Stimulated activated effector memory CD8-positive, alpha-beta T cell treated with anti-CD3 and anti-CD28 coated beads, Interleukin-12 subunit alpha, Interleukin-12 subunit beta, amount 100 ng/mL, for 72 hours (primary cell): Measurements from ENCODE around the gene CANT1.
"Not testable (repeated sequence)": the region's sequence is repeated elsewhere in the genome, so short reads cannot be mapped to it uniquely, and the experiment has no call there.

ENCODE experiments used
- ATAC-seq: fragments of 150-1000 bp; cut with Tn5 transposase; 2 replicates; pipeline ENCODE4 v1.10.0; 2021
- DNase-seq, 2 donors: peaks; one replicate each; pipeline ENCODE4 v3.0.0; 2021 to 2022; ENCODE audit warnings: low spot score in 2 of 2
- H3K27ac Mint-ChIP-seq: one replicate; pipeline ENCODE4 v1.8.0; 2022; ENCODE audit warnings: mild to moderate bottlenecking, mixed read lengths
- H3K36me3 Mint-ChIP-seq: one replicate; pipeline ENCODE4 v1.8.0; 2022; ENCODE audit warnings: mild to moderate bottlenecking, mixed read lengths
- H3K4me1 Mint-ChIP-seq: one replicate; pipeline ENCODE4 v1.8.0; 2022; ENCODE audit warnings: mixed read lengths
- H3K4me3 Mint-ChIP-seq: one replicate; pipeline ENCODE4 v1.8.0; 2022; ENCODE audit warnings: mild to moderate bottlenecking, mixed read lengths
- H3K9me3 Mint-ChIP-seq: one replicate; pipeline ENCODE4 v1.8.0; 2022; ENCODE audit warnings: mixed read lengths

CANT1 gene

DNA sequence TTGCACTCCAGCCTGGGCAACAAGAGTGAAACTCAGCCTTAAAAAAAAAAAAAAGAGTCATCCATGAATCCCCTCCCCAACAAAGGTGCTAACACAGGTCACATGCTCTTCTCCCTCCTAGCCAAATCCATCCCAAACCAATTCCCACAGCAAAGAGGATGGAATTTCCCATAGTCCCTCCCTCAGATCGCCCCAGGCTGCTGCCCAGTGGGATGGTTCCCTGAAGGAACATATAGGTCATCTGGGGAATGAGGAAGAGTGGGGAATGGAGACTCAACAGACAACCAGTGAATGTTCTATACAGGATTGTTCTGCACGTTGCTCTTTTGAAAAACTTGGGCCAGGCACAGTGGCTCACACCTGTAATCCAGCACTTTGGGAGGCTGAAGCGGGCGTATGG, 48.0 kb downstream of the CANT1 start:
- Mint-ChIP-seq H3K9me3 (no peaks in the 10 kb centered on the region), H3K4me1 (peaks cover 7% of the 10 kb centered on the region), H3K36me3 (peaks cover 4% of the 10 kb centered on the region), H3K27ac (no peak overlapping the region), H3K4me3 (no peak overlapping the region)
- DNase-seq (no peak), ATAC-seq (no peak)

DNA sequence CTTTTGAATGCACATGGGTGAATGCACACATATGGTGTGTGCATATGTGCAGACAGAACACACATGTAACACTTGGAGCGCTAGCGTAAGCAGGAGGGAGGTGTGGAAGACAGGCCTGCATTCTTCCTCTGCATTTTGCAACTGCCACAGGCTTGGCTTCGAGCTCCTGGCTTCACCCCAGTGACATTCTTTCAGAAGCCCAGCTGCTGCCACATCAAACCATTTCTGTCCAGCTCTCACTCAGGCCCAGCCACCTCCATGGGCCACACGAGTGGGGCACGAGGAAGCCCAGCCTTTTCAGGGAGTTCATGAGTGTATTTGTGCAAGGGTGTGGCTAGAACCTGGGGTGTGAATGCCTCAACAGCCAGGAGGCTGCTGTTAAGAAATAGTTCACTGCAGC, 48.6 kb downstream of the CANT1 start:
- Mint-ChIP-seq H3K4me1 (peaks cover 9% of the 10 kb centered on the region), H3K36me3 (peaks cover 4% of the 10 kb centered on the region)

DNA sequence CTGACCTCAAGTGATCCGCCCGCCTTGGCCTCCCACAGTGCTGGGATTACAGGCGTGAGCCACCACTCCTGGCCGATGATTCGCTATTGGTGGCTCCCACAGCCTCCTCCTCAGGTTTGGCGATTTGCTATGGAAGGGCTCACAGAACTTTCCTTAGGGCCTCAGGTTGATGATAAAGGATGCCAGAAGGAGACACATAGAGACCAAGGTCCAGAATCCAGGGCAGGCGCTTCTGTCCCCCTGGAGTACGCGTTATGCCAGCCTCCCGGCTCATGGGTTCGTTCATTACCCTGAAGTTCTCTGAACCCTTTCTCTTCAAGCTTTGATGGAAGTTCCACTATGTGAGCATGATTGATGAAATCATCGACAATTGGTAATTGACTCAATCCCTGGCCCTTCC, 49.8 kb downstream of the CANT1 start:
- Mint-ChIP-seq H3K27ac (no peak overlapping the region), H3K9me3 (no peaks in the 10 kb centered on the region), H3K36me3 (peaks cover 4% of the 10 kb centered on the region), H3K4me3 (no peak overlapping the region), H3K4me1 (peaks cover 13% of the 10 kb centered on the region)
- DNase-seq (no peak), ATAC-seq (no peak)

More for the DNA sequence above, 48.6 kb downstream of the CANT1 start:
- no peak for DNase-seq
- no peak overlapping the region for H3K27ac Mint-ChIP-seq
- no peaks in the 10 kb centered on the region for H3K9me3 Mint-ChIP-seq
- no peak for ATAC-seq
- H3K4me3 Mint-ChIP-seq = no peak overlapping the region

DNA sequence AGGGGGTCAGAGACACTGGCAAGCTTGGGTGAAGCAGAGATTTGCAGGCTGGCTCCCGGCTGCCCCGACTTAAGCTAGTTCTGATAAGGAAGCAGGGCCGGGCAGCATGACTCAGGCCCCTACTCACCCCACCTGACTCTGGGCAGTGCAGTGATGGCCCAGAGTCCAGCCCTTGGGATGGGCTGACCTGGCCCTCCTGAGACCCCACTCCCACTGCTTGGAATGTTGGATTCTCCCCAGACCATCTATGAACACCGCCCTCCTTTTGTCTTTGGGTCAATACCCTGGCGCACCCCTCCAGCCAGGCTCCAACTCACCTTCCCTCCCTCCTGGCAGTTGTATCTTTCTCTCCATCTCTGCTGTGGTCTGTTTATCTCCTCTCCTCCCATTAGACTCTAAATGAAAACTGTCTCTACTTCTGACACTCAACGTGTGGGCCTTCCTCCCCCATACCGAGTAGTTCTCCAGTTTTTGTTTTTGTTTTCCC, 50.9 kb downstream of the CANT1 start:
- DNase-seq = no peak
- H3K27ac Mint-ChIP-seq = no peak overlapping the region
- ATAC-seq = no peak
- no peaks in the 10 kb centered on the region for H3K9me3 Mint-ChIP-seq
- peaks cover 4% of the 10 kb centered on the region for H3K36me3 Mint-ChIP-seq
- H3K4me3 Mint-ChIP-seq = no peak overlapping the region
- H3K4me1 Mint-ChIP-seq = peaks cover 18% of the 10 kb centered on the region

DNA sequence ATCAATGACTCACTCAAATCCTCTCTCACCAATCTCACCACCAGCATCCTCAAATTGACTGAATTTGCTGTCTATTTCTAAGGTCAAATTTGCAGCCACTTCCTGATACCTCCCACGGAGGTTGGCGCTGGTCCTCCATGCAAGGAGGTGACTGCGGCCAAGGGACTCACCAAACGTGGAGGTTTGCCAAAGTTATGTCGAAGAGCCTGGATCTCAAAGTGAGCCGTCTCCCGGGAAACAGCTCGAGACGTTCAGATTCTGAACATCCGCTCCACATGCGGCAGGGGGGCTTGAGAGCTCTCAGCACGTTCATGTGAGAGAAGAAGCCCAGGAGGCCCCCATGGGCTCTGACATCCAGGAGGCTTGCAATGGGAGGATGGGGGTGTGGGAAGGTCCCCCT, 52.4 kb downstream of the CANT1 start:
- H3K4me1 Mint-ChIP-seq = peaks cover 18% of the 10 kb centered on the region
- no peak overlapping the region for H3K27ac Mint-ChIP-seq
- no peaks in the 10 kb centered on the region for H3K9me3 Mint-ChIP-seq
- ATAC-seq (no peak), DNase-seq (no peak)
- peaks cover 4% of the 10 kb centered on the region for H3K36me3 Mint-ChIP-seq
- H3K4me3 Mint-ChIP-seq = no peak overlapping the region

DNA sequence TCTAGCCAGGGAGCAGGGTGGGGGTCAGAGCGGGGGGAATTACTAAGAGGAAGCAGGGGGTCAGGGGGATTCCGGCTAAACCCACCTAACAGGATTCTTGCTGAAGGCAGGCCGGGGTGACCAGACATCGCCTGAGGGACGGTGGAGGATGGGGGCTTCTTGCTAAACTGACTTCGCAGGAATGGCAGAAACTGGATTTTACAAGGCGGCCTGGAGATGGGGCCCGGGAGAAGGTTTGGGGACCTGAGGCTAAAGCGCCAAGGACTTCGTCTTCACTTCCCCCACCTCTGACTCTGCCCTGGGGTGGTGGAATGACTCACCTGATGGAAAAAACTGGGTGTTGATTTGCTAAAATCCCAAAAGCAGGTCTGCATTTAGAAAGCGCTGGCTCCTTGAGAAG, 53.3 kb downstream of the CANT1 start:
- no peak for ATAC-seq
- H3K4me3 Mint-ChIP-seq = no peak overlapping the region

DNA sequence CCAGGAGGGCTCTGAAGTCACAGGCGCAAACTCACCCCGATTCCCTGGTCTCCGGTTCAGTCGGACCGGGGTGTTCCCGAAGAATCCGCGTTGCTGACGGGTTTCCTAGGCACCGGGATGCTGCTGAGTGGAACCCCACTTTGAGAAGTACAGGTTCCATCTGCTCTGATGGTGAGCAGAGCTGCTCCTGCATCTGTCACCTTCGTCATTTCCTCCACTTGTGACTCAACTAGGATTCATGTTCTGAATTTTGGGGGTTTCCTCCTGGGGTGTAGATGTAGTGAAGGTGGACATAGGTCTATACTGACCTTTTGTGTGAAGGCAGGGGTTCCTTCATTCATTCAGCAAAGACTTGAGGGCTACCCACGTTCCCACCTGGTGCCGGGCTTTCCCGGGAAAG, 54.9 kb downstream of the CANT1 start:
- DNase-seq = no peak
- ATAC-seq = peak; percentile 90
- H3K27ac Mint-ChIP-seq = peak overlapping the region; percentile 72

More for the DNA sequence above, 53.3 kb downstream of the CANT1 start:
- Mint-ChIP-seq H3K4me1 (peaks cover 18% of the 10 kb centered on the region), H3K36me3 (peaks cover 4% of the 10 kb centered on the region), H3K9me3 (no peaks in the 10 kb centered on the region), H3K27ac (no peak overlapping the region)
- no peak for DNase-seq

DNA sequence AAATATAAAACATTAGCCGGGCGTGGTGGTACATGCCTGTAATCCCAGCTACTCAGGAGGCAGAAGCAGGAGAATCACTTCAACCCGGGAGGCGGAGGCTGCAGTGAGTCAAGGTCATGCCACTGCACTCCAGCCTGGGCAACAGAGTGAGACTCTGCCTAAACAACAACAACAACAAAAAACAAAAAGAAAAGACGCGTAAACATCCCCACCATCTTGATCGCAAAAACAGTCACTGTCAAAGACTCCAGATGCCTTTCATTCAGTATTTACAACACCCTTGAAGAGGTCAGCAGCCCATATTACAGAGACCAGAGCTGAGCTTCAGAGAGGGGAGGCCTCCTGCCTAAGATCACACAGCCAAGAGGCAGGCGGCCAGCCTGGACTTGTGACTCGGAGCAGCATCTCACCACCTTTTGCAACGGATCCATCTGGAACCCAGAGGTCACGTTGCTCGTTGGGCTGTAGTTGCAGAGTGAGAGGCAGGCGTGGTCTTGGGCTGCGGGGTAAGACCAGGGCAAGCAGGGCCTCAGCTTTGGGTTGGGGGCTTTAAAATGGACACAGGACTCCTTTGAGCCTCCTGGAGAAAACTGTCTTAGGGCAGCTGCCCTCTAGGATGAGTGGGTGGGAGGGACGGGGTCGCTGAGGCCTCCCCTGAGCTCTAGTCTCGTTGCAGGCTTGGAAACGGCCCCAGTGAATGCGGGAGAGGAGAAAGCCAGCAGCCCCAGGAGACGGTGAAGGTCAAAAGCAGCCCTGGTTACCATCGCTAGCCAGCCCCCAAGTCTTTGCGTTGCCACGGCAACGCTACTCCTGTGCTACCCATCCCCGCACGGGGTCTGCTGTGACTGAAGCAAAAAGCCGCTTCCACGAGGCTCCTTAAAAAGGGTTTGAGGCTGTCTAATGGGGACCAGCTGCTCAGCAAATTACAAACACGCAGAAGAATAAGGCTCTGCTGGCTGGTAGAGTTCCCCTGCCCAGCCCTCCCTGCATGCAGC, 55.9 kb downstream of the CANT1 start:
- peaks cover 18% of the 10 kb centered on the region for H3K4me1 Mint-ChIP-seq
- no peak overlapping the region for H3K4me3 Mint-ChIP-seq
- H3K9me3 Mint-ChIP-seq = peaks cover 4% of the 10 kb centered on the region
- H3K27ac Mint-ChIP-seq = no peak overlapping the region
- DNase-seq (no peak), ATAC-seq (no peak)
- no peaks in the 10 kb centered on the region for H3K36me3 Mint-ChIP-seq

More for the DNA sequence above, 54.9 kb downstream of the CANT1 start:
- Mint-ChIP-seq H3K4me1 (peaks cover 18% of the 10 kb centered on the region), H3K36me3 (no peaks in the 10 kb centered on the region), H3K4me3 (no peak overlapping the region), H3K9me3 (peaks cover 4% of the 10 kb centered on the region)

DNA sequence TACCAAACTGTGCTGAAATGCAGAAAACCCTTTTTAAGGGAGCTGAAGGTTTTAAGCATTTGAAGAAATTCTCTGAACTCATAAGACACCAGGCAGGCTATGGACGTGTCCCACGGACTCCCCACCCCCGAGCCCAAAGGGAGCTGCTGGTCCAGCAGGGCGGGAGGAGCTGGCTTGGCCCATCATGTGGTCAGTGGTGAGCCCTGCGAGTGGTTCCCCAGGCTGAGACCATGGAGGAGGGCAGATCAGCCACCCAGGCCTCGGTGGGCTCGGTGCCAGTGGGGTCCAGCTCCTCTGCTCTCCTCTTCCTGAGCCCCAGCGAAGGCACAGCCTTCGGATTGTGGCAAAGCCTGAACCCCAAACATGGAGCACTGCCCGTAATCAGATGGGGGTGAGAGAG, 56.9 kb downstream of the CANT1 start:
- no peak for DNase-seq
- Mint-ChIP-seq H3K27ac (no peak overlapping the region), H3K4me3 (no peak overlapping the region), H3K4me1 (peaks cover 18% of the 10 kb centered on the region), H3K36me3 (no peaks in the 10 kb centered on the region), H3K9me3 (peaks cover 4% of the 10 kb centered on the region)
- ATAC-seq = no peak

DNA sequence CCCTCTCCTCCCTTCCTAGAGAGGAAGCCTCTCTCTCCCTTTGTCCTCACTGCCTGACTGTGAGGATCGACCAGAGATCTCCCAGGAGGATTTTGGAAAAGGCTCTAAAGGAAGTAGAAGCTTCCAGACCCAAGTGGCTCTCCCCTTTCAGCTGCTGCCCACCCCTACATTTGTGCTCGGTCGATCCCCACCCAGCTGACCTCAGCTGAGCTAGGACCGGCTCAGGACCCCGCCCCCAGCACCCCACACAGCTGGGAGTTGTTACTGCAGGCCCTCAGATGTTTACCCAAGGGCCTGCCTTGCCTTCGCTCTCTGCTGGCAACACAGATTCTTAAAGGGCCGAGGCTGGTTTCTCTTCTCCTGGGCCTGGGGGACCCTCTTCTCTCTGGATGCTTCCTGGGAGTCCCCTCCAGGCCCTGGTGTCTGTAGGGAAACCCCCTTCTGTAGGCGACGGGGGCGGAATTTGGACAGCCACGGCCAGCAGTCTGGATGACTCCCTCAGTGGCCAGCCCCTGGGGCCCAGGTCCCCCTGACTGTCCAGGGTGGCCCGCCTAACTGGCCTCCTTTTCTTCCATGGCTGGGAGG, 57.5 kb downstream of the CANT1 start:
- peaks cover 4% of the 10 kb centered on the region for H3K9me3 Mint-ChIP-seq
- peaks cover 15% of the 10 kb centered on the region for H3K4me1 Mint-ChIP-seq
- H3K4me3 Mint-ChIP-seq = no peak overlapping the region
- no peak overlapping the region for H3K27ac Mint-ChIP-seq
- ATAC-seq (no peak), DNase-seq (no peak)
- H3K36me3 Mint-ChIP-seq = no peaks in the 10 kb centered on the region

DNA sequence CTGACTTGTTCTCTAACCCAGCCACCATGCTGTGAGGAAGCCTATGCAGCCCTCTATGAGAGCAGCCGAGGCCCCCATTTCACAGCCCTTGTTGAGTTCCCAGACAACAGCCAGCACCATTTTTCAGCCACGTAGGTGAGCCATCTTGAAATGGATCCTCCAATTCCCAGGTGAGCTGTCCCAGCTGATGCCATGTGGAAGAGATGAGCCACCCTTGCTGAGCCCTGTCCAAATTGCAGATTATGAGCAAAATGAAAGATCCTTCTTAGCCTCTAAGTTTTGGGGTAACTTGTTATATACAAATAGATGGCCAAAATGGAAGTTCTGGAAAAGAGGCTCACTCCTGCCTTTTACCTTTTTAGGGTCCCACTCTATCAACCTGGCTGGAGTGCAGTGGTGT, 58.7 kb downstream of the CANT1 start:
- H3K27ac Mint-ChIP-seq = no peak overlapping the region
- H3K36me3 Mint-ChIP-seq = no peaks in the 10 kb centered on the region
- H3K4me3 Mint-ChIP-seq = no peak overlapping the region
- peaks cover 4% of the 10 kb centered on the region for H3K9me3 Mint-ChIP-seq
- peaks cover 8% of the 10 kb centered on the region for H3K4me1 Mint-ChIP-seq
- DNase-seq (no peak), ATAC-seq (no peak)

DNA sequence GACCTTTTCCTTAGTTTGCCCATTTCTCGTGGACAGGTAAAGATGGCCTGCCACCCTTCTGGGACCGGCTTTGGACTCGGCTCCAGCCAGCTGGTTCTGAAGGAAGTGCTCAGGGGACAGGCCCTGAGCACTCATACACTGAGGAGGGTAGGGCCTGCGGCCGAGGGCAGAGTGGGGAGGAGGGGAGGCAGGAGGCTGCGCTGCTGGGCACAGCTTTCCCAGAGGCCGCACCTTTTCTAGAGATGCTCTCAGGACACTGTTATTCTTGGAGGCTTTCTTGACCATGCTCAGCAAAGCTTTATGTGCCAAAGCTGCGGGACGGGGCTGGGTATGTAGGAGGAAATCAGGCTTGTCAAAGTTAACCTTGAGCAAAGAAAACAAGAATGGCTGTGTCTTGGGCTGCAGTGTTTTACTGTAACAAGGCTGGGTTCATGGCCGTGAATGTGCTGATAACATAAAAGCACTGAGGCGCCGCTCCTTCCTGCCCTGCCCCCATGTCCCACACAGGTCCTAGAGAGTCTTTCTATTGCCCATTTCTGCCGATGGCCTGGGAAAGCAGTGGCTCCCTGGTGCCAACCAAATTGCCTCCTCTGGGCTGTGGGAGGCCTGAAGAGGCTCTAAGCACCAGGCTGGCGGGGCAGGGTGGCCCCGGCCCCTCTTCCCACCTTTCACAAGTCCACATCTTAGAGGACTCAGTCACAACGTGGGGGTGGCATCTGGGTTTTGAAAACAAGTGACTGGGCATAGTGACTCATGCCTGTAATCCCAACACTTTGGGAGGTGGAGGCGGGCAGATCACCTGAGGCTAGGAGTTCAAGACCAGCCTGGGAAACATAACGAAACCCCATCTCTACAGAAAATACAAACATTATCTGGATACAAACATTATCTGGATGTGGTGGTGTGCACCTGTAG, 62.1 kb downstream of the CANT1 start:
- no peak overlapping the region for H3K27ac Mint-ChIP-seq
- no peaks in the 10 kb centered on the region for H3K36me3 Mint-ChIP-seq
- ATAC-seq (no peak), DNase-seq (no peak)
- no peak overlapping the region for H3K4me3 Mint-ChIP-seq
- no peaks in the 10 kb centered on the region for H3K4me1 Mint-ChIP-seq
- peaks cover 4% of the 10 kb centered on the region for H3K9me3 Mint-ChIP-seq

DNA sequence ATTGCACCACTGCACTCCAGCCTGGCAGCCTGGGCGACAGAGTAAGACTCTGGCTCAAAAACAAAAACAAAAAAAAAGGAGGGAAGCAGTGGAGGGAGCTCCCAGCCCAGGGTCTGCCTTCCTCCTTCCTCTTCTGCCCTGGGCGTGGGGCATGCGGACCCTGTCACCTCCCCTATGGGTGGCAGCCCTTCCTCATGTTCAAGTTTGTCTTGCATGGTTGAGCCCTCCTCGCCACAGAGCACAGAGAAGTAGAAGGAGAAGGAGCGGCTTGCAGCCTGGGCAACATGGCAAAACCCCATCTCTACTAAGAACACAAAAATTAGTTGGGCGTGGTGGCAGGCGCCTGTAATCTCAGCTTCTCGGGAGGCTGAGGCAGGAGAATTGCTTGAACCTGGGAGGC, 62.9 kb downstream of the CANT1 start:
- H3K4me1 Mint-ChIP-seq = no peaks in the 10 kb centered on the region
- H3K36me3 Mint-ChIP-seq = no peaks in the 10 kb centered on the region
- no peak for ATAC-seq
- H3K27ac Mint-ChIP-seq = no peak overlapping the region
- no peak overlapping the region for H3K4me3 Mint-ChIP-seq
- DNase-seq = no peak
- H3K9me3 Mint-ChIP-seq = peaks cover 4% of the 10 kb centered on the region

DNA sequence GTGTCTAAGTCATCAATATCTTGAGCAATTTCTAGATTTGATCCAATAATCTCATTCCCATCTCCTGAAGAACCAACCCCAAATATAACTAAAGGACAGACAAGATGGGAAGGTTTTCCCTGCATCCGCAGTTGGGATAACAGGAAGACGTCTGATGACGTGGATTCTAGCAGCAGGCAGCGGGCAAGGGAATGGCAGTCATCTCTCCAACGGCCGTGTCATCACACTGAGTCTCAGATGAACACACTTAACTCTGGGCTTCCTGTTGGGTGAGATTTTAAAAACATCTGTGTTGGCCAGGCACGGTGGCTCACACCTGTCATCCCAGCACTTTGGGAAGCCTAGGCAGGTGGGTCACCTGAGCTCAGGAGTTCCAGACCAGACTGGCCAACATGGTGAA, 63.4 kb downstream of the CANT1 start:
- no peaks in the 10 kb centered on the region for H3K36me3 Mint-ChIP-seq

DNA sequence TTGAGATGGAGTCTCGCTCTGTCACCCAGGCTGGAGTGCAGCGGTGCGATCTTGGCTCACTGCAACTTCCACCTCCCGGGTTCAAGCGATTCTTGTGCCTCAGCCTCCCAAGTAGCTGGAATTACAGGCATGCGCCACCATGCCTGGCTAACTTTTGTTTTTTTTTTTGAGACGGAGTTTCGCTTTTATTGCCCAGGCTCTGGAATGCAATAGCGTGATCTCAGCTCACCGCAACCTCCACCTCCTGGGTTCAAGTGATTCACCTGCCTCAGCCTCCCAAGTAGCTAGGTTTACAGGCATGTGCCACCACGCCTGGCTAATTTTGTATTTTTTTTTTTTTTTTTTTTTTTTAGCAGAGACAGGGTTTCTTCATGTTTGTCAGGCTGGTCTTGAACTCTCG, 64.1 kb downstream of the CANT1 start:
- H3K9me3 Mint-ChIP-seq = not testable (repeated sequence)

More for the DNA sequence above, 63.4 kb downstream of the CANT1 start:
- DNase-seq = no peak
- Mint-ChIP-seq H3K9me3 (peaks cover 4% of the 10 kb centered on the region), H3K27ac (no peak overlapping the region), H3K4me1 (no peaks in the 10 kb centered on the region), H3K4me3 (no peak overlapping the region)
- ATAC-seq = no peak

More for the DNA sequence above, 64.1 kb downstream of the CANT1 start:
- H3K4me3 Mint-ChIP-seq, H3K4me1 Mint-ChIP-seq, ATAC-seq, DNase-seq, H3K36me3 Mint-ChIP-seq, H3K27ac Mint-ChIP-seq: not testable (repeated sequence)
